K562 (cell line): ENCODE results near the gene ARHGEF12. TPM values are rescaled to one million over a fixed set of nuclear protein-coding genes. Genes with fewer than 3 reads are reported as not detected.

Experiments
- ARHGAP35 ChIP-seq: fragments of 450-650 bp; IDR thresholded peaks from 2 replicates; pipeline ENCODE4 v1.6.1; 2018; ENCODE audit not compliant: partially characterized antibody
- CREBBP ChIP-seq: IDR thresholded peaks from one replicate; pipeline ENCODE4 v1.6.1; 2012; ENCODE audit warnings: low read depth, mild to moderate bottlenecking, control low read depth, inconsistent platforms, low read length
- GTF3C2 ChIP-seq: IDR thresholded peaks from 3 replicates; pipeline ENCODE4 v1.6.1; 2011; ENCODE audit warnings: borderline replicate concordance, mild to moderate bottlenecking, moderate library complexity; ENCODE audit not compliant: insufficient read length; ENCODE audit errors: extremely low read depth
- NELFE ChIP-seq: IDR thresholded peaks from 2 replicates; pipeline ENCODE4 v1.6.1; 2011; ENCODE audit warnings: mild to moderate bottlenecking; ENCODE audit not compliant: insufficient read depth, insufficient read length
- RAD51 ChIP-seq: fragments of 450-650 bp; IDR thresholded peaks from 2 replicates; pipeline ENCODE4 v1.7.1; 2016; ENCODE audit warnings: low read depth, mild to moderate bottlenecking, borderline replicate concordance
- RERE ChIP-seq: sonication (generic); formaldehyde crosslinking; IDR thresholded peaks from 2 replicates; pipeline ENCODE4 v1.8.0; 2023; ENCODE audit warnings: missing genetic modification reagents, mild to moderate bottlenecking, borderline replicate concordance
- RUNX1 ChIP-seq: sonication (generic); IDR thresholded peaks from 2 replicates; pipeline ENCODE4 v1.6.1; 2016; ENCODE audit warnings: antibody characterized with exemption, low read depth
- SAFB2 ChIP-seq: fragments of 200-400 bp; formaldehyde crosslinking; IDR thresholded peaks from 2 replicates; pipeline ENCODE4 v1.6.1; 2018; ENCODE audit warnings: borderline replicate concordance, low read length, low read depth, moderate library complexity; ENCODE audit not compliant: severe bottlenecking
- WHSC1 ChIP-seq: IDR thresholded peaks from one replicate; pipeline ENCODE4 v1.6.1; 2012; ENCODE audit warnings: low read length, control low read depth, inconsistent platforms
- ZNF174 ChIP-seq: fragments of 250-450 bp; sonication (Bioruptor Pico); IDR thresholded peaks from 2 replicates; pipeline ENCODE4 v1.4.0; 2020; ENCODE audit warnings: mild to moderate bottlenecking
- ZNF395 ChIP-seq: fragments of 200-800 bp; sonication (Bioruptor generic); IDR thresholded peaks from 2 replicates; pipeline ENCODE4 v1.6.1; 2017; ENCODE audit warnings: missing genetic modification characterization, missing compliant biosample characterization
- ZNF431 ChIP-seq: sonication (generic); formaldehyde crosslinking; IDR thresholded peaks from 2 replicates; pipeline ENCODE4 v1.8.0; 2022; ENCODE audit warnings: mild to moderate bottlenecking, missing genetic modification reagents
- polyA plus RNA-seq, 8 experiments: library from polyadenylated mRNA; depleted of rRNA in 4 of 8; stranded (reverse) in 5 of 8; unstranded in 3 of 8; fragments of >200 nt; fragmentation: Nextera tagmentation in 2 of 8; fragmentation: Illumina TruSeq in 1 of 8; extraction: Ambion mirVana in 2 of 8; extraction: Trizol in 1 of 8; gene quantifications; 2 replicates each; pipeline versions ENCODE4 v1.2.1 to v1.2.3, GENCODE V29; 2011 to 2014; ENCODE audit warnings: inconsistent platforms in 1 of 8, missing spikeins in 1 of 8
- total RNA-seq, 7 experiments: library from RNA; depleted of rRNA in 6 of 7; stranded (reverse); fragments of >200 nt in 6 of 7; fragmentation: Illumina TruSeq in 2 of 7; extraction: Trizol in 2 of 7; gene quantifications; 2 replicates each; pipeline versions ENCODE4 v1.2.1 to v1.2.3, GENCODE V29; 2011 to 2021; ENCODE audit warnings: low replicate concordance in 1 of 7
- TF ChIP-seq, protein P1 (sequence below): sonication (generic); formaldehyde crosslinking; IDR thresholded peaks from 2 replicates; pipeline ENCODE4 v1.8.0; 2023; ENCODE audit warnings: mild to moderate bottlenecking, missing genetic modification reagents

Gene ARHGEF12
- total and polyA plus RNA-seq, 9 of the 15 experiments (the other 6 are each of a cell fraction or from before 2014, with no cell fraction given) = 3.5 to 51.7 (median 29.5) TPM

- TF ChIP-seq RERE (CRISPR knock-in tag) (no peak), GTF3C2 (no peak), RUNX1 (no peak), WHSC1 (no peak), SAFB2 (no peak), ZNF174 (CRISPR knock-in tag) (no peak), ZNF431 (no peak; the same call in 1 of the 2 replicates), ARHGAP35 (no peak), CREBBP (no peak), RAD51 (peak; percentile 36; the same call in 1 of the 2 replicates), ZNF395 (CRISPR knock-in tag) (peak; percentile 51; the same call in 1 of the 2 replicates), NELFE (no peak)
- TF ChIP-seq, protein P1, sequence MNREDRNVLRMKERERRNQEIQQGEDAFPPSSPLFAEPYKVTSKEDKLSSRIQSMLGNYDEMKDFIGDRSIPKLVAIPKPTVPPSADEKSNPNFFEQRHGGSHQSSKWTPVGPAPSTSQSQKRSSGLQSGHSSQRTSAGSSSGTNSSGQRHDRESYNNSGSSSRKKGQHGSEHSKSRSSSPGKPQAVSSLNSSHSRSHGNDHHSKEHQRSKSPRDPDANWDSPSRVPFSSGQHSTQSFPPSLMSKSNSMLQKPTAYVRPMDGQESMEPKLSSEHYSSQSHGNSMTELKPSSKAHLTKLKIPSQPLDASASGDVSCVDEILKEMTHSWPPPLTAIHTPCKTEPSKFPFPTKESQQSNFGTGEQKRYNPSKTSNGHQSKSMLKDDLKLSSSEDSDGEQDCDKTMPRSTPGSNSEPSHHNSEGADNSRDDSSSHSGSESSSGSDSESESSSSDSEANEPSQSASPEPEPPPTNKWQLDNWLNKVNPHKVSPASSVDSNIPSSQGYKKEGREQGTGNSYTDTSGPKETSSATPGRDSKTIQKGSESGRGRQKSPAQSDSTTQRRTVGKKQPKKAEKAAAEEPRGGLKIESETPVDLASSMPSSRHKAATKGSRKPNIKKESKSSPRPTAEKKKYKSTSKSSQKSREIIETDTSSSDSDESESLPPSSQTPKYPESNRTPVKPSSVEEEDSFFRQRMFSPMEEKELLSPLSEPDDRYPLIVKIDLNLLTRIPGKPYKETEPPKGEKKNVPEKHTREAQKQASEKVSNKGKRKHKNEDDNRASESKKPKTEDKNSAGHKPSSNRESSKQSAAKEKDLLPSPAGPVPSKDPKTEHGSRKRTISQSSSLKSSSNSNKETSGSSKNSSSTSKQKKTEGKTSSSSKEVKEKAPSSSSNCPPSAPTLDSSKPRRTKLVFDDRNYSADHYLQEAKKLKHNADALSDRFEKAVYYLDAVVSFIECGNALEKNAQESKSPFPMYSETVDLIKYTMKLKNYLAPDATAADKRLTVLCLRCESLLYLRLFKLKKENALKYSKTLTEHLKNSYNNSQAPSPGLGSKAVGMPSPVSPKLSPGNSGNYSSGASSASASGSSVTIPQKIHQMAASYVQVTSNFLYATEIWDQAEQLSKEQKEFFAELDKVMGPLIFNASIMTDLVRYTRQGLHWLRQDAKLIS (CRISPR knock-in tag) = 0 out of 2 replicates have a peak, but pooled peaks have one; percentile 17
Observed at GRCh38 chr11:120335908-120336640, at the start of gene ARHGEF12 (continued).
